ENCODE measurements around the gene FBXL19.

GRCh38 chr16:30992931-30993816 lies 69.8 kb downstream of the FBXL19 start:
- TF ChIP-seq RARA (CRISPR knock-in tag; IDR thresholded peaks at IDR 0.05), result no peak
- no peak for TF ChIP-seq USF2 (IDR thresholded peaks at IDR 0.05; ENCODE audit: low read depth, low read length)
- no peak for TF ChIP-seq USF2 (CRISPR knock-in tag; IDR thresholded peaks at IDR 0.05; ENCODE audit: borderline replicate concordance)
- TF ChIP-seq HNF4G (IDR thresholded peaks at IDR 0.05; ENCODE audit: borderline replicate concordance, low read depth, low read length), result no peak
- TF ChIP-seq HNF4G (CRISPR knock-in tag; IDR thresholded peaks at IDR 0.05; ENCODE audit: borderline replicate concordance, low read depth), result no peak
- TF ChIP-seq ZNF350 (CRISPR knock-in tag; IDR thresholded peaks at IDR 0.05; ENCODE audit: borderline replicate concordance, low read depth), result no peak
- TF ChIP-seq RELA (CRISPR knock-in tag; IDR thresholded peaks at IDR 0.05), result no peak
- no peak for TF ChIP-seq SNRNP70 (IDR thresholded peaks at IDR 0.05; ENCODE audit: low read depth, low read length)
- no peak for TF ChIP-seq PRDM15 (CRISPR knock-in tag; IDR thresholded peaks at IDR 0.05)
- TF ChIP-seq ZKSCAN1 (IDR thresholded peaks at IDR 0.05; ENCODE audit: low read length), result no peak
- TF ChIP-seq ZBTB26 (CRISPR knock-in tag; IDR thresholded peaks at IDR 0.05; ENCODE audit: borderline replicate concordance), result no peak
- TF ChIP-seq SRF (IDR thresholded peaks at IDR 0.05; ENCODE audit: low read depth, low read length), result no peak

Data from HepG2 (cell line).